AG09319 (cell line): Measurements from ENCODE around the gene CTNNA3.

ENCODE experiments used
- DNase-seq: peaks from one replicate; pipeline ENCODE4 v3.0.0-alpha.2; 2010; ENCODE audit warnings: low read depth; ENCODE audit errors: extremely low read depth
- TF ChIP-seq, protein P1 (sequence below): IDR thresholded peaks from 2 replicates; pipeline ENCODE4 v1.5.1; 2011; ENCODE audit warnings: low read depth, mild to moderate bottlenecking, inconsistent platforms, low read length, moderate library complexity

Gene CTNNA3

GRCh38 chr10:66941491-66941890, 754.5 kb downstream of the CTNNA3 start:
- no peak for DNase-seq
- TF ChIP-seq, protein P1, sequence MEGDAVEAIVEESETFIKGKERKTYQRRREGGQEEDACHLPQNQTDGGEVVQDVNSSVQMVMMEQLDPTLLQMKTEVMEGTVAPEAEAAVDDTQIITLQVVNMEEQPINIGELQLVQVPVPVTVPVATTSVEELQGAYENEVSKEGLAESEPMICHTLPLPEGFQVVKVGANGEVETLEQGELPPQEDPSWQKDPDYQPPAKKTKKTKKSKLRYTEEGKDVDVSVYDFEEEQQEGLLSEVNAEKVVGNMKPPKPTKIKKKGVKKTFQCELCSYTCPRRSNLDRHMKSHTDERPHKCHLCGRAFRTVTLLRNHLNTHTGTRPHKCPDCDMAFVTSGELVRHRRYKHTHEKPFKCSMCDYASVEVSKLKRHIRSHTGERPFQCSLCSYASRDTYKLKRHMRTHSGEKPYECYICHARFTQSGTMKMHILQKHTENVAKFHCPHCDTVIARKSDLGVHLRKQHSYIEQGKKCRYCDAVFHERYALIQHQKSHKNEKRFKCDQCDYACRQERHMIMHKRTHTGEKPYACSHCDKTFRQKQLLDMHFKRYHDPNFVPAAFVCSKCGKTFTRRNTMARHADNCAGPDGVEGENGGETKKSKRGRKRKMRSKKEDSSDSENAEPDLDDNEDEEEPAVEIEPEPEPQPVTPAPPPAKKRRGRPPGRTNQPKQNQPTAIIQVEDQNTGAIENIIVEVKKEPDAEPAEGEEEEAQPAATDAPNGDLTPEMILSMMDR: no peak

DNA sequence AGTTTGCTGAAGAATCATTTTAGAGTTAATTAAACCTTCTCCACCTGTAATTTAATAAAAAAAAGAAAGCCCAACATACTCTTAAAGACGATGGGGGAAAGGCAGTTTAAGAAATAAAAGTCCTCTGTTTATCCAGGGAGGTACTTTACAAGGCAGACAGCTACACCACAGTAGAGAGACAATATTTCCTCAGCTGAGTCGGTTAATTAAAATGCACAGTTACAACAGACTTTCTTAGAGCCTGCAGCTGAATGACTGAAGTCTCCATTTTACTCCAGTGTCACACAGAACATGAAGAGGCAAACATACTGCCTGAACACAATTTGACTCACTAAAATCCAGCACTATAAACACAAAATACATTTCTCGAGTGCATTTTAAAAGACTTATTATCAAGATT, 755.0 kb downstream of the CTNNA3 start:
- DNase-seq: no peak
- TF ChIP-seq, protein P1: no peak

DNA sequence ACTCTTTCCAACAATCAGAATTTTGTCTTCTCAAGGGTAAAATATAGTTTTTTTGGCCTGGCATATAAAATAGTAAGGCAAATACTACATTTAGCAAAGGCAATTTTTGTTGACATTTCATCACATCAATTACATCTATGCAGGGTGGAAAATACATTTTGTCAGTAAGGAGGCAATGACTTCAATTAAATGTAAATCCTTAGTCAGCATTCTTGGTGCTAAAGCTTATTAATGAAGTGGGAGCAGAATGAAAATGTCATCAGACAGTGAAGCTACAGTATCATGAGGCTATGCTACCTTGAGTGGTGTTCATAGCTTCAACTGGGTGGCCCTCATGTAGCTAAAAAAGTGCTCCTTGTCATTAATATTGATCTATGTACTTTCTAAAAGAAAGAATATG, 761.3 kb downstream of the CTNNA3 start:
- TF ChIP-seq, protein P1: no peak
- no peak for DNase-seq

- no peak for DNase-seq
- TF ChIP-seq, protein P1: no peak
Observed at GRCh38 chr10:66931949-66932343, 764.0 kb downstream of the CTNNA3 start.

- TF ChIP-seq, protein P1: peak; percentile 71
- peak; percentile 8 for DNase-seq
Observed at GRCh38 chr10:66931340-66931948, 764.6 kb downstream of the CTNNA3 start.

DNA sequence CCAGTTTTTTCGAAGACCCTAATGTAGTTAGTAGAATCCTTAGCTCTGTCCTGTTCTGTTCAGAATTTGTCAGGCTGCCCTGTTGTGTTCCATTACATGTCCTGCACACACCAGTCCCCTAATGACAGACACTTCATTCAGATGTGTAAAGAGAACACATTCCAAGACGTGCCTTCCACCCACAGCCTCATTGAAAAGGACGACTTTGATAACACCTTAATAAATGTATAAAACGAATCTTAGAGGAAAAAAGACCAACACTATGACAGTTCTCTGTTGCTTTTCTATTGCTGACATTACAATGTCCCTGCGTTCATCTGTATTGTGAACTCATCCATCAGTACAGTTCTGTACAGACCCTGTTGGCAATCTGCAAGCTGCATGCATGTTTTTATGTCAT, 766.6 kb downstream of the CTNNA3 start:
- no peak for DNase-seq
- TF ChIP-seq, protein P1: no peak

DNA sequence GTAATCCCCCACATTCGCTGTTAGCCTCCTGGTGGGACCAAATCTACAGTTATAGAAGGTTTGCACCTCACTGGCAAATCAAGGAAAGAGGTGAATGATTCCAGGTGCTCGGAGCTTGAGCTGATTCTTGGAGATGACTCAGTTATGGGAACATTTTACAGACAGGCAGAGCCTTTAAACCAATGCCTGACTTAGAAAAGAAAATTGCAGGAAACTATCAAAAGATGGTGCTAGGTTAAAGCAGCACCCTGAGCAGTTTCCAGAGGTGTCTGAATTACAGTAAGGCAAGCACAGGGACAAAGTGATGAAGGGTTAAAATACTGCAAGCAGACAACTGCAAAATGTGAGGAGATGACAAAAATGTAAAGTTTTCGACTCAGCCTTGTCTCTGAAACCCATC, 767.2 kb downstream of the CTNNA3 start:
- TF ChIP-seq, protein P1: no peak
- no peak for DNase-seq
